IMR-90 (cell line): Measurements from ENCODE around the gene CDH22. TPM values are rescaled to one million over a fixed set of nuclear protein-coding genes. Genes with fewer than 3 reads are reported as not detected.

ENCODE experiments used
- ATAC-seq: fragments of 200-7000 bp; cut with Tn5 transposase; 2 replicates; pipeline ENCODE4 v1.9.1; 2020; ENCODE audit warnings: low read depth, mild to moderate bottlenecking, moderate library complexity
- BruUV-seq: library from RNA; stranded (reverse); fragments of 400-500 nt; replicated peaks from 2 replicates; lab custom pipeline; 2021; lab: Mats Ljungman, UMichigan
- CTCF ChIA-PET: fragments of 300-600 bp; formaldehyde crosslinking; extraction: SDS; loops from one replicate; lab custom pipeline; 2021; ENCODE audit warnings: antibody characterized with exemption; lab: Yijun Ruan, JAX
- POLR2A ChIA-PET: fragments of 300-600 bp; sonication (Branson Sonifier 250); formaldehyde crosslinking; loops from one replicate; lab custom pipeline; 2022; ENCODE audit warnings: antibody characterized with exemption; ENCODE audit not compliant: unreplicated experiment; lab: Charles Lee
- DNase-seq: peaks from one replicate; pipeline ENCODE4 v3.0.0; 2013
- H2AFZ ChIP-seq: replicated peaks from 2 replicates; pipeline ENCODE3; 2013; ENCODE audit warnings: low read length, mild to moderate bottlenecking; ENCODE audit not compliant: poor library complexity
- H2AK5ac ChIP-seq: 2 replicates; pipeline ENCODE4 v1.6.1; 2013; ENCODE audit warnings: low read depth, low read length, inconsistent platforms
- H2AK9ac ChIP-seq: replicated peaks from 2 replicates; pipeline ENCODE3; 2013; ENCODE audit warnings: mild to moderate bottlenecking, low read depth, low read length, moderate library complexity; ENCODE audit not compliant: poor library complexity
- H2BK120ac ChIP-seq: 2 replicates; pipeline ENCODE4 v1.6.1; 2013; ENCODE audit warnings: low read depth, low read length, inconsistent platforms
- H2BK15ac ChIP-seq: 3 replicates; pipeline ENCODE4 v1.6.1; 2013; ENCODE audit warnings: low read depth, low read length, inconsistent platforms
- H2BK20ac ChIP-seq: 2 replicates; pipeline ENCODE4 v1.6.1; 2013; ENCODE audit warnings: low read depth, mild to moderate bottlenecking, inconsistent platforms, low read length, moderate library complexity
- H2BK5ac ChIP-seq: 2 replicates; pipeline ENCODE4 v1.6.1; 2013; ENCODE audit warnings: mild to moderate bottlenecking, low read depth, low read length, inconsistent platforms; ENCODE audit not compliant: poor library complexity, severe bottlenecking
- H3K14ac ChIP-seq: replicated peaks from 2 replicates; pipeline ENCODE4 v1.6.1; 2013; ENCODE audit warnings: low read depth, low read length, inconsistent platforms
- H3K18ac ChIP-seq: 2 replicates; pipeline ENCODE4 v1.6.1; 2013; ENCODE audit warnings: low read depth, low read length, control low read depth
- H3K23ac ChIP-seq: 2 replicates; pipeline ENCODE4 v1.6.1; 2013; ENCODE audit warnings: low read depth, low read length, inconsistent platforms
- H3K27ac ChIP-seq: 2 replicates; pipeline ENCODE4 v1.5.1; 2013; ENCODE audit warnings: mild to moderate bottlenecking, control low read depth, low read length; ENCODE audit not compliant: insufficient read depth
- H3K27me3 ChIP-seq: 2 replicates; pipeline ENCODE4 v1.6.1; 2013; ENCODE audit warnings: low read length; ENCODE audit not compliant: control insufficient read depth, insufficient read depth
- H3K36me3 ChIP-seq: 2 replicates; pipeline ENCODE4 v1.6.1; 2013; ENCODE audit warnings: low read length, mixed read lengths; ENCODE audit not compliant: control insufficient read depth, insufficient read depth
- H3K4ac ChIP-seq: 2 replicates; pipeline ENCODE4 v1.6.1; 2013; ENCODE audit warnings: low read depth, low read length, inconsistent platforms
- H3K4me1 ChIP-seq: 2 replicates; pipeline ENCODE4 v1.6.1; 2013; ENCODE audit warnings: low read length, mixed read lengths; ENCODE audit not compliant: control insufficient read depth, insufficient read depth
- H3K4me2 ChIP-seq: 2 replicates; pipeline ENCODE4 v1.6.1; 2013; ENCODE audit warnings: low read depth, mild to moderate bottlenecking, control low read depth, low read length, moderate library complexity
- H3K4me3 ChIP-seq: 2 replicates; pipeline ENCODE4 v1.5.1; 2013; ENCODE audit warnings: low read depth, mild to moderate bottlenecking, control low read depth, low read length, moderate library complexity; ENCODE audit not compliant: insufficient read depth
- H3K56ac ChIP-seq: 2 replicates; pipeline ENCODE4 v1.6.1; 2013; ENCODE audit warnings: low read length, inconsistent platforms; ENCODE audit not compliant: insufficient read depth; ENCODE audit errors: extremely low read depth
- H3K79me1 ChIP-seq, 2 experiments: 2 replicates each; pipeline ENCODE4 v1.6.1; 2013; ENCODE audit warnings: low read length in 2 of 2, inconsistent platforms in 1 of 2, low read depth in 1 of 2
- H3K9ac ChIP-seq: 2 replicates; pipeline ENCODE4 v1.6.1; 2013; ENCODE audit warnings: low read depth, low read length, control low read depth
- H3K9me1 ChIP-seq: 2 replicates; pipeline ENCODE4 v1.6.1; 2013; ENCODE audit warnings: low read length, inconsistent platforms; ENCODE audit not compliant: insufficient read depth
- H3K9me3 ChIP-seq: 2 replicates; pipeline ENCODE4 v1.6.1; 2013; ENCODE audit warnings: low read length; ENCODE audit not compliant: control insufficient read depth, insufficient read depth
- H4K20me1 ChIP-seq: 2 replicates; pipeline ENCODE4 v1.6.1; 2013; ENCODE audit warnings: low read length, inconsistent platforms; ENCODE audit not compliant: insufficient read depth
- H4K5ac ChIP-seq: 2 replicates; pipeline ENCODE4 v1.6.1; 2013; ENCODE audit warnings: mild to moderate bottlenecking, low read depth, low read length, control low read depth
- H4K8ac ChIP-seq, 2 experiments: 2 replicates each; pipeline ENCODE4 v1.6.1; 2013; ENCODE audit warnings: low read depth in 2 of 2, low read length in 2 of 2, control low read depth in 1 of 2, inconsistent platforms in 1 of 2
- H4K91ac ChIP-seq: 2 replicates; pipeline ENCODE4 v1.6.1; 2013; ENCODE audit warnings: low read depth, low read length, inconsistent platforms; ENCODE audit not compliant: insufficient read depth
- CEBPB ChIP-seq: IDR thresholded peaks from 2 replicates; pipeline ENCODE4 v1.6.1; 2012; ENCODE audit warnings: low read depth, low read length, improper control_type of control experiment
- CHD1 ChIP-seq: IDR thresholded peaks from 2 replicates; pipeline ENCODE4 v1.6.1; 2012; ENCODE audit warnings: low read depth, low read length, improper control_type of control experiment
- FOS ChIP-seq: fragments of 150-350 bp; IDR thresholded peaks from 2 replicates; pipeline ENCODE4 v1.6.1; 2016; ENCODE audit warnings: low read depth, low read length
- MAFK ChIP-seq: IDR thresholded peaks from 2 replicates; pipeline ENCODE4 v1.6.1; 2012; ENCODE audit warnings: low read depth, low read length, improper control_type of control experiment
- MXI1 ChIP-seq: IDR thresholded peaks from 2 replicates; pipeline ENCODE4 v1.6.1; 2012; ENCODE audit warnings: low read depth, mild to moderate bottlenecking, low read length, moderate library complexity, borderline replicate concordance
- NFE2L2 ChIP-seq: fragments of 150-350 bp; IDR thresholded peaks from 2 replicates; pipeline ENCODE4 v1.6.1; 2016; ENCODE audit warnings: low read depth, mild to moderate bottlenecking, low read length
- RAD21 ChIP-seq: IDR thresholded peaks from 2 replicates; pipeline ENCODE4 v1.6.1; 2012; ENCODE audit warnings: low read length, improper control_type of control experiment
- RCOR1 ChIP-seq: IDR thresholded peaks from 2 replicates; pipeline ENCODE4 v1.6.1; 2012; ENCODE audit warnings: mild to moderate bottlenecking, low read length, improper control_type of control experiment; ENCODE audit not compliant: insufficient replicate concordance
- RFX5 ChIP-seq: IDR thresholded peaks from 2 replicates; pipeline ENCODE4 v1.8.0; 2012; ENCODE audit warnings: low read depth, mild to moderate bottlenecking, low read length, moderate library complexity
- WGBS, 2 experiments: methylation state at CpG; one replicate each; pipeline versions ENCODE4 v1.1.5 to v1.1.7; 2013; ENCODE audit warnings: missing lambda C conversion rate in 2 of 2; ENCODE audit not compliant: insufficient read length in 1 of 2; ENCODE audit errors: extremely low coverage in 2 of 2; 5-methylcytosine and 5-hydroxymethylcytosine counted together
- dilution Hi-C: fragments of 300-500 bp; cut with HindIII; formaldehyde crosslinking; loops from one replicate; pipeline ENCODE4 v1.14.3; 2018; ENCODE audit warnings: low sequenced_read_pairs; ENCODE audit not compliant: unreplicated experiment
- in situ Hi-C: fragments of 300-500 bp; cut with MboI; formaldehyde crosslinking; loops from 3 replicates; pipeline ENCODE4 v1.14.3; 2019; ENCODE audit warnings: low sequenced_read_pairs, inconsistent platforms, mixed read lengths
- intact Hi-C: fragments of 100-400 bp; cut with micrococcal nuclease; formaldehyde crosslinking; loops from 2 replicates; pipeline ENCODE4 v1.10.0; 2022
- polyA plus RNA-seq, 3 experiments: library from polyadenylated mRNA; depleted of rRNA; stranded (reverse); fragments of >200 nt; gene quantifications; 2 replicates each; pipeline ENCODE4 v1.2.3, GENCODE V29; 2012; ENCODE audit warnings: low replicate concordance in 1 of 3
- total RNA-seq: library from RNA; depleted of rRNA; stranded (reverse); fragments of >200 nt; gene quantifications from 2 replicates; pipeline ENCODE4 v1.2.3, GENCODE V29; 2012
- TF ChIP-seq, protein P1 (sequence below): conservative IDR thresholded peaks from 2 replicates; pipeline ENCODE4 v1.5.1; 2012; ENCODE audit warnings: mild to moderate bottlenecking, low read depth, low read length, improper control_type of control experiment
- TF ChIP-seq, protein P2 (sequence below): fragments of 150-350 bp; IDR thresholded peaks from 2 replicates; pipeline ENCODE4 v1.6.1; 2016; ENCODE audit warnings: low read depth, mild to moderate bottlenecking, low read length, moderate library complexity, borderline replicate concordance
- TF ChIP-seq, protein P3 (sequence below): fragments of 150-350 bp; IDR thresholded peaks from 2 replicates; pipeline ENCODE4 v1.6.1; 2017; ENCODE audit warnings: mild to moderate bottlenecking, antibody characterized with exemption, low read length, low read depth

Gene CDH22
- total and polyA plus RNA-seq, 2 of the 4 experiments (the other 2 are of a cell fraction): not detected

DNA sequence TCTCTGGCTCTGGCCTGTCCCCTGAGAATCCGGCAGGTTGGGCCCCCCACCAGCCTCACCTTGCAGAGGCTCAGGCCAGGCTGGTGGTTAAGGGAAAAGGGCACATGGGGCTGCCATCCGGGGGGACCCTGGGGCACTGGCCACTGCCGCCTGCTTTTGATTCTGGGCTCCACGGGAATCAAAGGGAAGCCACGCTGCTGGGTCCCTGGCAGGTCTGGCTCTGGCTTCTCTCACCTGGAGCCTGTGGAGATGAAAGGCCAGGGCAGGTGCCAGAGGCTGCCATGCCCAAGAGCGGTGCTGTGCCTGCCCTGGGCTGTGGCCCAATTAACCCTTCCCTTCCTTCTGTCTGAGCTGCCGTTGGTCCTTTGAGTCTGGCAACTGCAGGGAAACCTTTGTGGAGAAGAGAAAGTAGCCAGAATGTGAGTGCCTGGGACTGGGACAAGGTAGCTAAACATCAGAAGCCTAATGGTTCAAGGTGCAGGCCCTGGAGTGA lies 9.4 kb upstream of the CDH22 start:
- Histone ChIP-seq H3K9me3 (no peaks in the 10 kb centered on the region), H3K14ac (no peak overlapping the region), H2BK120ac (no peak overlapping the region), H3K4me3 (no peak overlapping the region), H4K5ac (no peak overlapping the region), H3K9ac (no peak overlapping the region), H4K8ac (no peak overlapping the region), H4K91ac (no peak overlapping the region), H2AK9ac (no peak overlapping the region), H3K4me2 (no peak overlapping the region), H3K79me1 (no peaks in the 10 kb centered on the region), H3K4me1 (no peaks in the 10 kb centered on the region), H2BK5ac (no peak overlapping the region), H3K23ac (no peak overlapping the region), H2BK20ac (no peak overlapping the region), H3K4ac (no peak overlapping the region), H3K27me3 (peaks cover 76% of the 10 kb centered on the region), H3K27ac (no peak overlapping the region), H2AFZ (no peak overlapping the region), H3K56ac (no peak overlapping the region), H4K20me1 (no peaks in the 10 kb centered on the region), H2BK15ac (no peak overlapping the region), H3K36me3 (no peaks in the 10 kb centered on the region), H2AK5ac (no peak overlapping the region), H3K9me1 (no peaks in the 10 kb centered on the region), H3K18ac (no peak overlapping the region)
- TF ChIP-seq RFX5 (no peak), RCOR1 (no peak), NFE2L2 (no peak), FOS (no peak), MXI1 (no peak), RAD21 (no peak), CEBPB (no peak), MAFK (no peak), CHD1 (no peak)
- TF ChIP-seq, protein P1, sequence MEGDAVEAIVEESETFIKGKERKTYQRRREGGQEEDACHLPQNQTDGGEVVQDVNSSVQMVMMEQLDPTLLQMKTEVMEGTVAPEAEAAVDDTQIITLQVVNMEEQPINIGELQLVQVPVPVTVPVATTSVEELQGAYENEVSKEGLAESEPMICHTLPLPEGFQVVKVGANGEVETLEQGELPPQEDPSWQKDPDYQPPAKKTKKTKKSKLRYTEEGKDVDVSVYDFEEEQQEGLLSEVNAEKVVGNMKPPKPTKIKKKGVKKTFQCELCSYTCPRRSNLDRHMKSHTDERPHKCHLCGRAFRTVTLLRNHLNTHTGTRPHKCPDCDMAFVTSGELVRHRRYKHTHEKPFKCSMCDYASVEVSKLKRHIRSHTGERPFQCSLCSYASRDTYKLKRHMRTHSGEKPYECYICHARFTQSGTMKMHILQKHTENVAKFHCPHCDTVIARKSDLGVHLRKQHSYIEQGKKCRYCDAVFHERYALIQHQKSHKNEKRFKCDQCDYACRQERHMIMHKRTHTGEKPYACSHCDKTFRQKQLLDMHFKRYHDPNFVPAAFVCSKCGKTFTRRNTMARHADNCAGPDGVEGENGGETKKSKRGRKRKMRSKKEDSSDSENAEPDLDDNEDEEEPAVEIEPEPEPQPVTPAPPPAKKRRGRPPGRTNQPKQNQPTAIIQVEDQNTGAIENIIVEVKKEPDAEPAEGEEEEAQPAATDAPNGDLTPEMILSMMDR: no peak
- TF ChIP-seq, protein P2, sequence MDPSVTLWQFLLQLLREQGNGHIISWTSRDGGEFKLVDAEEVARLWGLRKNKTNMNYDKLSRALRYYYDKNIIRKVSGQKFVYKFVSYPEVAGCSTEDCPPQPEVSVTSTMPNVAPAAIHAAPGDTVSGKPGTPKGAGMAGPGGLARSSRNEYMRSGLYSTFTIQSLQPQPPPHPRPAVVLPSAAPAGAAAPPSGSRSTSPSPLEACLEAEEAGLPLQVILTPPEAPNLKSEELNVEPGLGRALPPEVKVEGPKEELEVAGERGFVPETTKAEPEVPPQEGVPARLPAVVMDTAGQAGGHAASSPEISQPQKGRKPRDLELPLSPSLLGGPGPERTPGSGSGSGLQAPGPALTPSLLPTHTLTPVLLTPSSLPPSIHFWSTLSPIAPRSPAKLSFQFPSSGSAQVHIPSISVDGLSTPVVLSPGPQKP: no peak
- TF ChIP-seq, protein P3, sequence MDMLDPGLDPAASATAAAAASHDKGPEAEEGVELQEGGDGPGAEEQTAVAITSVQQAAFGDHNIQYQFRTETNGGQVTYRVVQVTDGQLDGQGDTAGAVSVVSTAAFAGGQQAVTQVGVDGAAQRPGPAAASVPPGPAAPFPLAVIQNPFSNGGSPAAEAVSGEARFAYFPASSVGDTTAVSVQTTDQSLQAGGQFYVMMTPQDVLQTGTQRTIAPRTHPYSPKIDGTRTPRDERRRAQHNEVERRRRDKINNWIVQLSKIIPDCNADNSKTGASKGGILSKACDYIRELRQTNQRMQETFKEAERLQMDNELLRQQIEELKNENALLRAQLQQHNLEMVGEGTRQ: no peak
- in situ Hi-C loops: no loop called here
- no TSS peak for BruUV-seq
- DNase-seq (no peak), ATAC-seq (no peak)
- WGBS, 2 experiments: 41% methylated on average over 4 of the region's 7 CpGs; no CpG with 5 or more reads in 1 of the 2 experiments
- intact Hi-C loops: no loop called here
- CTCF ChIA-PET: no interaction called here
- dilution Hi-C loops: no loop called here
- POLR2A ChIA-PET: interaction anchor here (0.5 kb wide), 1 partner anchor 262 kb away, joined by 3 read pairs; no protein-coding TSS in a partner anchor
